HEK293T (cell line): ENCODE results near the gene PLP1.

Source experiments
- CTCF ChIA-PET: fragments of 350-600 bp; formaldehyde crosslinking; extraction: SDS; loops from one replicate; lab custom pipeline; 2021; ENCODE audit warnings: antibody characterized with exemption, inconsistent platforms; lab: Yijun Ruan, JAX
- POLR2A ChIA-PET: fragments of 350-600 bp; formaldehyde crosslinking; extraction: SDS; loops from one replicate; lab custom pipeline; 2020; ENCODE audit warnings: antibody characterized with exemption, inconsistent platforms; lab: Yijun Ruan, JAX
- DNase-seq: peaks from one replicate; pipeline ENCODE4 v3.0.0; 2012; ENCODE audit warnings: mixed read lengths; ENCODE audit errors: extremely low spot score
- ARNT ChIP-seq: fragments of 450-650 bp; IDR thresholded peaks from 2 replicates; pipeline ENCODE4 v1.6.1; 2017; ENCODE audit warnings: mild to moderate bottlenecking
- BHLHE40 ChIP-seq: fragments of 450-650 bp; IDR thresholded peaks from 2 replicates; pipeline ENCODE4 v1.6.1; 2016; ENCODE audit warnings: mild to moderate bottlenecking, moderate library complexity, borderline replicate concordance
- CTBP1 ChIP-seq: fragments of 450-650 bp; IDR thresholded peaks from 2 replicates; pipeline ENCODE4 v1.6.1; 2016; ENCODE audit warnings: borderline replicate concordance
- ELF4 ChIP-seq: fragments of 450-650 bp; IDR thresholded peaks from 2 replicates; pipeline ENCODE4 v1.6.1; 2017; ENCODE audit warnings: antibody characterized with exemption
- FOXA1 ChIP-seq: fragments of 450-650 bp; IDR thresholded peaks from 2 replicates; pipeline ENCODE4 v1.6.1; 2016; ENCODE audit warnings: mild to moderate bottlenecking
- FOXK2 ChIP-seq: fragments of 450-650 bp; IDR thresholded peaks from 2 replicates; pipeline ENCODE4 v1.6.1; 2016; ENCODE audit warnings: mild to moderate bottlenecking
- FOXM1 ChIP-seq: fragments of 450-650 bp; IDR thresholded peaks from 2 replicates; pipeline ENCODE4 v1.6.1; 2017; ENCODE audit warnings: mild to moderate bottlenecking, borderline replicate concordance
- HDGF ChIP-seq: fragments of 450-650 bp; IDR thresholded peaks from 2 replicates; pipeline ENCODE4 v1.6.1; 2017; ENCODE audit warnings: antibody characterized with exemption, borderline replicate concordance
- L3MBTL2 ChIP-seq: fragments of 450-650 bp; conservative IDR thresholded peaks from 2 replicates; pipeline ENCODE4 v1.6.1; 2016; ENCODE audit warnings: mild to moderate bottlenecking
- LEF1 ChIP-seq: fragments of 450-650 bp; IDR thresholded peaks from 2 replicates; pipeline ENCODE4 v1.6.1; 2017; ENCODE audit warnings: mild to moderate bottlenecking, borderline replicate concordance
- NFRKB ChIP-seq: fragments of 450-650 bp; IDR thresholded peaks from 2 replicates; pipeline ENCODE4 v1.6.1; 2016; ENCODE audit warnings: mild to moderate bottlenecking, moderate library complexity
- SP1 ChIP-seq: fragments of 450-650 bp; IDR thresholded peaks from 2 replicates; pipeline ENCODE4 v1.6.1; 2017
- SUZ12 ChIP-seq: fragments of 450-650 bp; IDR thresholded peaks from 2 replicates; pipeline ENCODE4 v1.6.1; 2016; ENCODE audit warnings: mild to moderate bottlenecking
- TARDBP ChIP-seq: fragments of 450-650 bp; IDR thresholded peaks from 2 replicates; pipeline ENCODE4 v1.6.1; 2016
- ZNF384 ChIP-seq: fragments of 450-650 bp; IDR thresholded peaks from 2 replicates; pipeline ENCODE4 v1.6.1; 2016
- TF ChIP-seq, protein P1 (sequence below): fragments of 450-650 bp; IDR thresholded peaks from 2 replicates; pipeline ENCODE4 v1.6.1; 2016

PLP1 gene

DNA sequence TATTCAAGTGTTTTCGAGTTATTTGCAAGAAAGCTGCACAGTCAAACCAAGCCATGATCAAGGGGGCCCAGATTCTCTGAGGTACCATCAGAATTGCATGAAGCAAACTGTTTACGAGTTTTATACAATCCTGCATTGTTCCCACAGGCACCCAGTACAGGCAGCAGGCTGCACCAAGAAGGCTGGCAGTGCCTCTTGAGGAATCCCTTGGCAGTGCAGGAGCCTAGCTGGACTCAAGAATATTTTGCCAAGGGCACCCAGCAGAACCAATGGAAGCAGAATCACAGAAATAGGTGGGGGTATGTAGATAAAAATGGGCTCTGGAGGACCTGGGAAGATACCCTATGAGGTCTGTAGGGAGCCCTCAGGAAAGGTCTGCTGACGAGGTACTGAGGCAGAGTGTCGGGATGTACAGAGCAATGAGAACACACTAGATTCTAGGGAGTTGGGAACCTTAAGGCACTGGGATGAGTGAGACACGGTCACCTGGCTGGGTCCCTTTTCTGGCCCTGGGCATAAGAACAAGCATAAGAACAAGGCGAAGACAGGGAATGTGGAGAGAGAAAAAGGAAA, 2.5 kb upstream of the PLP1 start:
- ChIA-PET POLR2A (no interaction called here), CTCF (interaction anchor here (0.6 to 2.0 kb wide), 7 partner anchors 10 to 144 kb away, joined by 3 to 10 read pairs (median 3); partner anchors contain the start of gene TMEM31)
- TF ChIP-seq NFRKB (no peak), HDGF (no peak), ELF4 (no peak), SUZ12 (no peak), ZNF384 (no peak), ARNT (no peak), FOXM1 (no peak), CTBP1 (no peak), FOXK2 (no peak)
- no peak for DNase-seq

DNA sequence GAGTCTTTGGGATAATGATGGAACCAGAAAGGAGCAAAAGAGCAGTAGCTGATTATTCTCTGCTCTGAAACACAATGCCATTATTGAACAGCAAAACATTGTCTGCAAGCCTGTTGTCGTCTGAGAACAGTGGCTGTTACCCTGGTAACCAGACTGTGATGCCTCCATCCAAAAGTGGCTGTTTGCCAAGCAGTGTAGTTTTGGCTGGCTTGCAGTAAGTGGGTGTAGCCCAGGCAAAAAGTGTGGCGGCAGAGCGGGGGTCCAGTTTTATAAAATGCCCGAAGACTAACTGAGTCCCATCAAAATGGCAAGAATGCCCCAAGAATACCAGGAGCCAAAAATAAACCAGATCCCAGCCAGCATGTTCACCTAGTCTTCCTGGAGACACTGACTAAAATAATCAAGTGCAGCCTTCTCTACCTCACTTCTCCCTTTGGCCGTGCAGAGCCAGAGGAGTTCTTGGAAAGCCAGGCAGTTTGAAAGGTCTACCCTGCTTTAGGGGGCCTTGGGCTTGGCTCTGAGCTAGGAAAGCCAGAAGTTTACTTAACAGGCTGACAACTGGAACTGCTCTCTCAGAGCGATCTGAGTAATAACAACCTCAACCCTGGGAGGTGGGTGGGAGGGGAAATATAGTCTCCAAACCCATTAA, 2.6 kb downstream of the PLP1 start:
- ChIA-PET POLR2A (no interaction called here), CTCF (interaction anchor here (0.6 kb wide), 1 partner anchor 76 kb away, joined by 3 read pairs; no protein-coding TSS in a partner anchor)
- DNase-seq = no peak
- TF ChIP-seq LEF1 (no peak), ZNF384 (no peak), BHLHE40 (no peak), HDGF (no peak), FOXM1 (no peak), NFRKB (no peak), FOXK2 (no peak), TARDBP (no peak)

DNA sequence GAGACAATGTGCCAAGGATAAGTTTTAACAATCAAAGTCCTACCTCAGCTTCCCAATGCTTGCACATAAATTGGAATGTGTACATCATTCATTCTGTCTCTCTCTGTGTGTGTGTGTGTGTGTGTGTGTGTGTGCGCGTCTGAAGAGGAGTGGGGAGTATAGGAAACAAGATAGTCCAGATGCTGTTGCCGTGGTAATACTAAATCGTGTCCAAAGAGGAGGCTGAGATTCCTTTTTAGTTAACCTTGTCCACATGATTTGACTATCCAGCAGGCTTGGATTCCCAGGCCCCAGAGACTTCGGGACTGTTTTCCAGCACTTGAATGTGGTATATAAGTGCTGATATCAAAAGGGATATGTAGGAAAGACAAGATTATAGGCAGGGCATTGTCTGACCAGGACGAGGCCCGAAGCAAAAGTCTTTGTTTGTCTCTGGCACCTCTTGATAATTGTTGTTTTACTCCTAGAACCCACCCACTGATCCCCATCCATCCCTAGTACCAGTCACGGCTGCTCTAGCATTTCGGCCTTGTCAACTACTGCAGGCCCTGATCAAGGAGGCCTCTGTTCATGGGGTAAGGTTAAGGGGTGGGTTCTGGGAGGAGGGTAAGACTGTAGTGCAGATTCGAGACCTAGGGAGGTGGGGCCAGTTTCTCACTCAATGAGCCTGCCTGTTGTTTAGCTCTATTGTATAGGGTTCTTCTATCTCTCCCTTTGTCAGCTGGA, 3.9 kb downstream of the PLP1 start:
- CTCF ChIA-PET = interaction anchor here (0.6 to 1.0 kb wide), 2 partner anchors 11 to 507 kb away, joined by 3 read pairs; no protein-coding TSS in a partner anchor
- TF ChIP-seq FOXM1 (no peak), HDGF (no peak), L3MBTL2 (no peak), SP1 (no peak), CTBP1 (no peak), TARDBP (no peak), NFRKB (no peak), LEF1 (no peak), SUZ12 (no peak), ARNT (no peak), BHLHE40 (no peak), ZNF384 (no peak)
- TF ChIP-seq, protein P1, sequence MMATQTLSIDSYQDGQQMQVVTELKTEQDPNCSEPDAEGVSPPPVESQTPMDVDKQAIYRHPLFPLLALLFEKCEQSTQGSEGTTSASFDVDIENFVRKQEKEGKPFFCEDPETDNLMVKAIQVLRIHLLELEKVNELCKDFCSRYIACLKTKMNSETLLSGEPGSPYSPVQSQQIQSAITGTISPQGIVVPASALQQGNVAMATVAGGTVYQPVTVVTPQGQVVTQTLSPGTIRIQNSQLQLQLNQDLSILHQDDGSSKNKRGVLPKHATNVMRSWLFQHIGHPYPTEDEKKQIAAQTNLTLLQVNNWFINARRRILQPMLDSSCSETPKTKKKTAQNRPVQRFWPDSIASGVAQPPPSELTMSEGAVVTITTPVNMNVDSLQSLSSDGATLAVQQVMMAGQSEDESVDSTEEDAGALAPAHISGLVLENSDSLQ = no peak
- no peak for DNase-seq
- POLR2A ChIA-PET = no interaction called here

DNA sequence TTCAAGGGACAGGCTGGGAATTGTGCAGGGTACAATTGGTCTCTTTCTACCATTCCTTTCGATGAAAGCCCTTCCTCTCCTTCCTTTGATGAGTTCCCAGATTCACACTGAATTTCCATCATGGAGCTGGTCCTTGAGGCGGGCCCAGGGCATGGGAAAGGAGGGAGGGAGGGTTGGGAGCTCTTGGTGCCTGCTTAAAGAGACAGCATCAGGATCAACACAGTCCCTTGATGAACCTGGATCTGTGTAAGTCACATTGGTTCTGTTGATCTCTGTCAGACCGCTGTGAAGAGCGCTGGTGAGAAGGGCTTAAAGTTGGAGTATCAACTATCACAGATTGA, 4.4 kb downstream of the PLP1 start:
- ChIA-PET POLR2A (no interaction called here), CTCF (interaction anchor here (0.6 to 1.0 kb wide), 2 partner anchors 10 to 506 kb away, joined by 3 read pairs; no protein-coding TSS in a partner anchor)
- DNase-seq = no peak
- TF ChIP-seq ELF4 = no peak
- no peak for TF ChIP-seq FOXK2

DNA sequence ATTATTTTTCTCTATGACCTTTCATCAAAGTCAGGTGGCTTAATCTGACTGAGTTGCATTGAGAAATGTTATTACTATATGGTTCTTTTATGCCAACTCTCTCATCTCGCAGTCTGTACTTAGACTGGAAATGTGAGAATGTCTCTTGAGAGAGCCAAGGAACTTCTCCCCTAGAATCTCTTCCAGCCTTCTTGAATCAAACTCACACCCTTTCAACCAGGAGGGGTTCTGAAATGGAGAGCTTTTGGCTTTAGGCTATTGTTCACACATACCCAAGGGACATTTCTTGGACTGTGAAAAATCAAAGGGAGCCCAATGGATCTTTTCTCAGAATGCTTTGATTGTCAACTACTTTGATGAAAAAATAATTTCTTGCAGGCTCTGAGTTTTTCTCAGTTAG, 5.1 kb downstream of the PLP1 start:
- no peak for DNase-seq
- ChIA-PET CTCF (interaction anchor here (1.0 kb wide), 1 partner anchor 10 kb away, joined by 3 read pairs; no protein-coding TSS in a partner anchor), POLR2A (no interaction called here)
- TF ChIP-seq TARDBP (no peak), FOXA1 (no peak), FOXM1 (no peak), L3MBTL2 (no peak), ARNT (no peak), SUZ12 (no peak), SP1 (no peak), NFRKB (no peak), FOXK2 (no peak), ELF4 (no peak), ZNF384 (no peak), CTBP1 (no peak), LEF1 (no peak), BHLHE40 (no peak), HDGF (no peak)
- TF ChIP-seq, protein P1 = no peak

DNA sequence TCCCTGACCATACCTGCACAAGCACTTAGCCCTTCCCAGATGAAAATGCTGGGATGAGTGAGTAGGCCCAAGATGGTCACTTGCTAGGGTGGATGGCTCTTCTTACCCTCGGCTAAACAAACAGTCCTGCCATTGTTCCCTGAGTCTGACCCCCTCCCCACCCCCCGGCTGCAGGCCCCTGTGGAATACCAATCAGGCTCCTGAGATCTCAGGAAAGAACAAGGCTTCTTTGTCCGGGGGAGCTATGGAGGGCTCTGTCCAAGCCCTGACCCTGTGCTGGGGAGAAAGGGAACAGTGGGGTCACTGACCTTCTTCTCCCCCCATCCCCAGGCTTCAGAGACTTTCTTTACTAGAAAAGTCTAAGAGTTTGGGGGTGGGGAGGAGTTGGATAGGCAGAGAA, 6.0 kb downstream of the PLP1 start:
- DNase-seq = no peak
- ChIA-PET POLR2A (no interaction called here), CTCF (interaction anchor here (0.5 to 0.6 kb wide), 3 partner anchors 20 to 258 kb away, joined by 3 to 4 read pairs (median 3); no protein-coding TSS in a partner anchor)
- TF ChIP-seq CTBP1 = no peak
- no peak for TF ChIP-seq NFRKB
